Suprapubic skin (tissue), 4 donors: ENCODE measurements around the gene AP3B1.

Source experiments
- CTCF ChIP-seq, 2 donors: fragments of 200-600 bp in 1 of 2; fragments of 450-650 bp in 1 of 2; sonication (generic) in 1 of 2; IDR thresholded peaks; one replicate each; pipeline ENCODE4 v1.5.1; 2016 to 2019; ENCODE audit warnings: antibody characterized with exemption in 2 of 2, mild to moderate bottlenecking in 1 of 2, moderate library complexity in 1 of 2
- POLR2A ChIP-seq, 2 donors: fragments of 450-650 bp; IDR thresholded peaks; one replicate each; pipeline ENCODE4 v1.6.1; 2017; ENCODE audit warnings: antibody characterized with exemption in 2 of 2, mild to moderate bottlenecking in 2 of 2, moderate library complexity in 2 of 2
- POLR2AphosphoS5 ChIP-seq, 3 donors: sonication (generic); formaldehyde crosslinking; IDR thresholded peaks; one replicate each; pipeline ENCODE4 v1.6.1; 2017; ENCODE audit warnings: antibody characterized with exemption in 3 of 3

- TF ChIP-seq CTCF (IDR thresholded peaks at IDR 0.05) (no peak), POLR2A (IDR thresholded peaks at IDR 0.05) (no peak), POLR2AphosphoS5 (IDR thresholded peaks at IDR 0.05) (no peak)
Observed at GRCh38 chr5:77993141-77993854, 301.2 kb downstream of the AP3B1 start.
